ENCODE measurements around the gene FILIP1L.

The FILIP1L gene

DNA sequence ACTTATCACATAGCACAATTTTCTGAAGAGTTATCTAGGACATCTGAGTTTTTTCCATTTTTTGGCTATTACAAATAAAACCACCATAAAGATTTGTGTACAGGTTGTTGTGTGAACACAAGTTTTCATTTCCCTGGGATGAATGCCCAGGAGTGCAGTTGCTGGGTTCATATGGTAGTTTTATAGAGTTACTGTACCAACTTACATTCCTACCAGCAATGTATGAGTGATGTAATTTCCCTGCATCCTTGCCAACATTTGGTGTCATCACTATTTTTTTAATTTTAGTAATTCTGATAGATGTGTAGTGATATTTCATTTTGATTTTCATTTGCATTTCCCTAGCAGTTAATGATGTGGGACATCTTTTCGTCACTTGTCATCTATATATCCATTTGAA, 20.5 kb downstream of the FILIP1L start:
- H3K36me3 ChIP-seq = no peaks in the 10 kb centered on the region
- peaks cover 7% of the 10 kb centered on the region; the same call in 1 of the 2 replicates for H3K4me1 ChIP-seq
- DNase-seq = no peak
- H3K4me3 ChIP-seq (ENCODE audit: low read depth, low read length) = no peak overlapping the region
- H3K9me3 ChIP-seq = no peaks in the 10 kb centered on the region; the same call in 1 of the 2 replicates
- no peaks in the 10 kb centered on the region for H3K27me3 ChIP-seq
- no peak for TF ChIP-seq CTCF (IDR thresholded peaks at IDR 0.05; ENCODE audit: low read depth, low read length)

DNA sequence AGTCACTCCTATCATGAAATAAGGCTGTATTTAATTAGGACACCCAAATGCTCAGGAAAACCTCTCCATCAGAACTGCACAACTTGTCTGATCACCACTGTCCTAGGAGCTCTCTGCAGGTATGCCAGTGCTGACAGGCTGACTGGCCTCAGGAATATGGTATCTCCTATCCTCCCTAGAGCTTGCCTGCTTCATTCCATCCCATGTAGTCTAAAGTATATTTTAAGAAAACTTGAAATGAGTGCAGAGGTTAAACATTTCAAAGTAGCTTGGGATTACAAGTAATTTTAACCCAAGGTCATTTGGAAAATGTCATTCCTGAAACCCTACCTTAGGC, 23.7 kb downstream of the FILIP1L start:
- H3K4me1 ChIP-seq = peaks cover 17% of the 10 kb centered on the region
- no peak for DNase-seq
- no peaks in the 10 kb centered on the region for H3K27me3 ChIP-seq
- no peak overlapping the region for H3K4me3 ChIP-seq (ENCODE audit: low read depth, low read length)
- H3K9me3 ChIP-seq = no peaks in the 10 kb centered on the region; the same call in 1 of the 2 replicates
- no peaks in the 10 kb centered on the region for H3K36me3 ChIP-seq
- TF ChIP-seq CTCF (IDR thresholded peaks at IDR 0.05; ENCODE audit: low read depth, low read length) = no peak

- Histone ChIP-seq H3K9me3 (no peaks in the 10 kb centered on the region; the same call in 1 of the 2 replicates), H3K36me3 (no peaks in the 10 kb centered on the region), H3K4me3 (ENCODE audit: low read depth, low read length) (no peak overlapping the region), H3K4me1 (peaks cover 17% of the 10 kb centered on the region), H3K27me3 (no peaks in the 10 kb centered on the region)
- TF ChIP-seq CTCF (IDR thresholded peaks at IDR 0.05; ENCODE audit: low read depth, low read length) = peak; percentile 73
- DNase-seq = peak; percentile 49
Measured at GRCh38 chr3:100089812-100090668, 24.3 kb downstream of the FILIP1L start.

DNA sequence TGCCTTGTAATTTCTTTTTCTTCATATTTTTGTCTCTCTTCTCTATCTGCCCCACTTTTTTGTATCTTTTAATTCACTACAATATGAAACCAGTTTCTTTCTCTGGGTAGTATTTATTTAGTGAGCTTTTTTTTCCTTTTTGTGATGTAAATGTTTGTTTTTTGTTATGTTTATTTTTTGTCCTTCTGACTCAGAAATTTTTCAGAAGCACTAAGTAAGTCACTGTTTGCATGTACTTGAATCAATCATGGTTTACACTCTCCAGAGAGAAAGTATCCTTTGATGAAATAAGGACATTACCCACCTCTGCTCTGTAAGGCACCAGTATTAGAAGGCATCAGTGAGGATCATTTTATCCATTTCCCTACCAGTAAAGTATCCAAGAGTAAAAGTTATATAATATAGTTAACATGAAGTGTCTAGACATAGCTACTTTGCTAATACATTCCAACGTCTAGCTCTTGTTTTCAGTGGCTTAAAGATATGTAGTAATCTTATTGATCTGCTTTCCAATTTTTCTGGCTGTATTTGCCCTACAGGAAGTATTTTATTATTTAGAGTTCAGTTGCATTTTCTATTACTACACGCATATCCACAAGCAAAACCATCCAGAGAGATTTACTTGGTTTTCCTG, 25.4 kb downstream of the FILIP1L start:
- Histone ChIP-seq H3K4me1 (peaks cover 17% of the 10 kb centered on the region), H3K9me3 (no peaks in the 10 kb centered on the region; the same call in 1 of the 2 replicates), H3K27me3 (no peaks in the 10 kb centered on the region), H3K4me3 (ENCODE audit: low read depth, low read length) (no peak overlapping the region), H3K36me3 (no peaks in the 10 kb centered on the region)
- no peak for TF ChIP-seq CTCF (IDR thresholded peaks at IDR 0.05; ENCODE audit: low read depth, low read length)
- DNase-seq = no peak

DNA sequence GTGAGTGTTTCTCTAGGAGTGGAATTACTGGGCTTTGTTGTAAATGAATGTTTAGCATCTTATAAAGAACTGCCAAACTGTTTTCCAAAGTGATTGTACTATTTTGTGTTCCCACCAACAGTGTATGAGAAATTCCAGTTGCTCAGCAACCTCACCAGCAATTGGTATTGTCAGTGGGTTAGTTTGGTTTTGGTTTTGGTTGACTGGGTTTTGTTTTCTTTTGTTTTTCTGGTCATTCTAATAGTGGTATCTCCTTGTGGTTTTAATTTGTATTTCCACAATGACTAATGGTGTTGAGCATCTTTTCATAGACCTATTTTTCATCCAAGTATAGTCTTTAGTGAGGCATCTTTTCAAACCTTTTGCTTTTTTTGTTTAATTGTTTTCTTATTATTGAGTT, 27.1 kb downstream of the FILIP1L start:
- Histone ChIP-seq H3K4me3 (ENCODE audit: low read depth, low read length) (0 out of 2 replicates have a peak overlapping the region, but pooled peaks have one; percentile 12), H3K9me3 (no peaks in the 10 kb centered on the region; the same call in 1 of the 2 replicates), H3K36me3 (no peaks in the 10 kb centered on the region), H3K27me3 (no peaks in the 10 kb centered on the region), H3K4me1 (peaks cover 17% of the 10 kb centered on the region)
- TF ChIP-seq CTCF (IDR thresholded peaks at IDR 0.05; ENCODE audit: low read depth, low read length) = no peak
- no peak for DNase-seq

DNA sequence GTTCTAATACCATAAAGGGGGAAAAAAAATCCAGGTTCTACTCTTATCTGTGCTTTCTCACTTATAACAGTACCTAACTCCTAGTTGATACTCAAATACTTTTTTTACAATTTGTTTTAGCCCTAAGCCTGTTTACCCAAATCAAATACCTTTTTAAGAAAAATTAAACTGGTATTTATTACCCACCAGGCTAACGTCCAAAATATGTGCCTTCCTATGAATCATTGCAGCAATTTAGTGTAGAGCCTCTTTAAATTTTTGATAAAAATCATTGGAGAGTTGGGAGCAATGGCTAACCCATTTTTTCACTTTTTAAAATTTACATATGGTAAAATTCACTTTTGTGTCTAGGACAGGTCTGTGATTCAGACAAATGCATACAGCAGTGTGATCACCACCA, 27.9 kb downstream of the FILIP1L start:
- Histone ChIP-seq H3K4me1 (peaks cover 17% of the 10 kb centered on the region), H3K9me3 (no peaks in the 10 kb centered on the region; the same call in 1 of the 2 replicates), H3K27me3 (no peaks in the 10 kb centered on the region), H3K36me3 (no peaks in the 10 kb centered on the region), H3K4me3 (ENCODE audit: low read depth, low read length) (no peak overlapping the region)
- DNase-seq = no peak
- no peak for TF ChIP-seq CTCF (IDR thresholded peaks at IDR 0.05; ENCODE audit: low read depth, low read length)

All from BE2C (cell line).